Loucy (cell line): Measurements from ENCODE around the gene EME2.

ENCODE experiments used
- EZH2phosphoT487 ChIP-seq: fragments of 200-600 bp; IDR thresholded peaks from 2 replicates; pipeline ENCODE4 v1.6.1; 2018; ENCODE audit warnings: antibody characterized with exemption, mild to moderate bottlenecking, moderate library complexity, borderline replicate concordance
- TF ChIP-seq, protein P1 (sequence below): fragments of 200-600 bp; sonication (generic); conservative IDR thresholded peaks from 2 replicates; pipeline ENCODE4 v1.5.1; 2014; ENCODE audit warnings: mild to moderate bottlenecking, antibody characterized with exemption, low read length

DNA sequence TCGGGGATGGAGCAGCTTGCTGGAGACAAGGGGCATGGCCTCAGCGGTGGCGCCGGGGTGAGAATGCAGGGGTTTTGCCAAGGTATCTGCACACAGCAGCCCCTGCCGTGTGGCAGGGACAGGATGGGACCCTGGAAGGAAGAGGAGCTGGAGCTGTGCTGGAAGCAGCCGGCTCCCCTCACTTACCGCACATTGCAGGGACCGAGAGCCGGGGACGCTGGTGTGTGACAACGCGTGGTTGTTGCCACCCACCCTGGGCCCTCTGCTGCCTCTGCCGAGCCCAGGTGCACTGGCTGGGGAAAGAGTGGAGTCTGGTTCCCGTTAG, 13.2 kb downstream of the EME2 start:
- TF ChIP-seq, protein P1, sequence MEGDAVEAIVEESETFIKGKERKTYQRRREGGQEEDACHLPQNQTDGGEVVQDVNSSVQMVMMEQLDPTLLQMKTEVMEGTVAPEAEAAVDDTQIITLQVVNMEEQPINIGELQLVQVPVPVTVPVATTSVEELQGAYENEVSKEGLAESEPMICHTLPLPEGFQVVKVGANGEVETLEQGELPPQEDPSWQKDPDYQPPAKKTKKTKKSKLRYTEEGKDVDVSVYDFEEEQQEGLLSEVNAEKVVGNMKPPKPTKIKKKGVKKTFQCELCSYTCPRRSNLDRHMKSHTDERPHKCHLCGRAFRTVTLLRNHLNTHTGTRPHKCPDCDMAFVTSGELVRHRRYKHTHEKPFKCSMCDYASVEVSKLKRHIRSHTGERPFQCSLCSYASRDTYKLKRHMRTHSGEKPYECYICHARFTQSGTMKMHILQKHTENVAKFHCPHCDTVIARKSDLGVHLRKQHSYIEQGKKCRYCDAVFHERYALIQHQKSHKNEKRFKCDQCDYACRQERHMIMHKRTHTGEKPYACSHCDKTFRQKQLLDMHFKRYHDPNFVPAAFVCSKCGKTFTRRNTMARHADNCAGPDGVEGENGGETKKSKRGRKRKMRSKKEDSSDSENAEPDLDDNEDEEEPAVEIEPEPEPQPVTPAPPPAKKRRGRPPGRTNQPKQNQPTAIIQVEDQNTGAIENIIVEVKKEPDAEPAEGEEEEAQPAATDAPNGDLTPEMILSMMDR: no peak
- no peak for TF ChIP-seq EZH2phosphoT487
